ENCODE measurements around the gene MYOZ3. TPM values are rescaled to one million over a fixed set of nuclear protein-coding genes. Genes with fewer than 3 reads are reported as not detected.

MYOZ3 gene, protein sequence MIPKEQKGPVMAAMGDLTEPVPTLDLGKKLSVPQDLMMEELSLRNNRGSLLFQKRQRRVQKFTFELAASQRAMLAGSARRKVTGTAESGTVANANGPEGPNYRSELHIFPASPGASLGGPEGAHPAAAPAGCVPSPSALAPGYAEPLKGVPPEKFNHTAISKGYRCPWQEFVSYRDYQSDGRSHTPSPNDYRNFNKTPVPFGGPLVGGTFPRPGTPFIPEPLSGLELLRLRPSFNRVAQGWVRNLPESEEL
- 1.6 TPM for polyA plus RNA-seq (2013, experiment 1 of 4)
- 0.80 TPM for polyA plus RNA-seq (2013, experiment 2 of 4)
- polyA plus RNA-seq (2013, experiment 3 of 4) = 1.0 TPM
- polyA plus RNA-seq (2013, experiment 4 of 4) = 0.65 TPM

DNA sequence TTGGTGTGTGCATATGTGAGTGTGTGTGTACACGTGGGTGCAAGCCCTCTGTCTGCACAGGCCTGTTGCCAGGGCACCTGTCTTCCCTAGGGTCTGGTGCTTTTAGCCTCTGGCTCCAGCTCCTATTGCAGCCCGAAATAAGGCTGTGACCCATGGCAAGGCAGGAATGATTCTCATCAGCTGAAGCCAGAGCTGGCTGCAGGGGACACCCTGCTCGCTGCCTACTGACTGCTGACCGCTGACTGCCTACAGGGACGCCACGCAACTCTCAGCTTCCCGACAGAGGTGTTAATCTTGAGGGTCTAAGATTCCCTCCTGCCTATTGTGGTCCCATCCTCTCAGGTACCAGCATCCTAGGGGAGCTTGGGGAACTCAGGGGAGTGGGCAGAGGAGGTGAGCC lies at the start of gene MYOZ3:
MYOZ3 (plus strand) TSS at position 166 of the 400 bp plus-strand sequence. CDS start 1,691 bp downstream, outside the sequence.
- 58 to 71% methylated on average over 7 of the region's 7 CpGs for WGBS, 2 experiments

DNA sequence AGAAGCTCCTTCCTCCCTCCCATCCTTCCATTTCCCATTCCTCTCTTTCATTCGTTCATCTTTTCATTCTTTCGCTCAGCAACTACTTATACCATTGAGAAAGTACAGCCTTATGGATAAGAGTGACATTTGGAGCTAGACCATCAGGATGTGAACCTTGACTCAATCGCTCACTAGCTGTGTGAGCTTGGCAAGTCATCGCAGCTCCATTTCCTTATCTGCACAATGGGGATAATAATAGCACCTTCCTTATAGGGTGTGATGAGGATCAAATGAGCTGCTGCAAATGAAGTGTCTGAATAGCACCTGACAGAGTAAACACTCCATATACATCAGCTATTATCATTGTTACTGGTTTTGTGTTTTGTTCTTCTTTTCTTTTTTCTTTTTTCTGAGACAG lies 48.6 kb upstream of the MYOZ3 start:
- no peak overlapping the region for H3K4me3 ChIP-seq (ENCODE audit: insufficient read depth, low read depth, low read length)
- H3K27me3 ChIP-seq (ENCODE audit: control insufficient read depth, insufficient read depth, low read length, poor library complexity, severe bottlenecking) = no peaks in the 10 kb centered on the region
- 92 to 96% methylated on average over 4 of the region's 4 CpGs for WGBS, 2 experiments
- no peak overlapping the region for H3K27ac ChIP-seq (ENCODE audit: insufficient read depth, low read depth, low read length, poor library complexity, severe bottlenecking)
- H3K36me3 ChIP-seq (ENCODE audit: control insufficient read depth, insufficient read depth, low read length) = no peaks in the 10 kb centered on the region
- peaks cover 16% of the 10 kb centered on the region for H3K4me1 ChIP-seq (ENCODE audit: control insufficient read depth, insufficient read depth, low read length)
- H3K9me3 ChIP-seq (ENCODE audit: control insufficient read depth, low read length) = no peaks in the 10 kb centered on the region

More for the DNA sequence above, at the start of gene MYOZ3:
- H3K27me3 ChIP-seq (ENCODE audit: control insufficient read depth, insufficient read depth, low read length, poor library complexity, severe bottlenecking) = no peaks in the 10 kb centered on the region
- peaks cover 9% of the 10 kb centered on the region for H3K4me1 ChIP-seq (ENCODE audit: control insufficient read depth, insufficient read depth, low read length)
- H3K36me3 ChIP-seq (ENCODE audit: control insufficient read depth, insufficient read depth, low read length) = no peaks in the 10 kb centered on the region
- no peaks in the 10 kb centered on the region for H3K9me3 ChIP-seq (ENCODE audit: control insufficient read depth, low read length)
- H3K27ac ChIP-seq (ENCODE audit: insufficient read depth, low read depth, low read length, poor library complexity, severe bottlenecking) = no peak within 1 kb of the TSS
- H3K4me3 ChIP-seq (ENCODE audit: insufficient read depth, low read depth, low read length) = no peak within 1 kb of the TSS

DNA sequence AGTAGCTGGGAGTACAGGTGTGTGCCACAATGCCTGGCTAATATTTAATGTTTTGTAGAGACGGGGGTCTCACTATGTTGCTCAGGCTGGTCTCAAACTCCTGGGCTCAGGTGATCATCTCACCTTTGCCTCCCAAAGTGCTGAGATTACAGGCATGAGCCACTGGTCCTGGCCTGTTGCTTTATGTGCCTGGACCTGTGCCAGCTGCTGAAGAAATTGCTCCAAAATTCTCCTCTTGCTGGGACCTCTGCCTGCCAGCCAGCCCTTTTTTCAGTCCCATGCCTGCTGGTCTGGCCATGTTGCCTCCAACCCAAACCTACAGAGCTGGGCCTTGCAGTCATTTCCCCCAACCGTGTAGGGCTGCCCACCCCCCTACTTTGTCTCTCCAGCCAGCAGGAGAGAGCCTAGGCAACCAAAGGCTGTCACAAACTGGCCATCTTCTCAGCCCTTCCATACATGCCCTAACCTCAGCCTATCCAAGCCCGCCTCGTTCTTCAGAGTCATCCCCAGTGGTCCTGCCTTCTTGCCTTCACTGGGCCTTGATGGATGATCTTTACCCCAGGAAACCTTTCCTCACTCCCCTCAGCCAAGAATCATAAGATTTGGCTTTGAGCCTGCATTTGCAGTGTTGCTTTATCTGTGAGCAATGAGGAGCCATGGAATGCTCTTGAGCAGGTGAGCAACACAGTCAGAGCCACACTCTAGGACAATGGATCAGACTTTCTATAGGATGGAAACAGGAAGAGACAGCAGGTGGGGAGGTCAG lies 48.0 kb upstream of the MYOZ3 start:
- Histone ChIP-seq H3K9me3 (ENCODE audit: control insufficient read depth, low read length) (no peaks in the 10 kb centered on the region), H3K27me3 (ENCODE audit: control insufficient read depth, insufficient read depth, low read length, poor library complexity, severe bottlenecking) (no peaks in the 10 kb centered on the region), H3K4me1 (ENCODE audit: control insufficient read depth, insufficient read depth, low read length) (peaks cover 16% of the 10 kb centered on the region), H3K27ac (ENCODE audit: insufficient read depth, low read depth, low read length, poor library complexity, severe bottlenecking) (no peak overlapping the region), H3K4me3 (ENCODE audit: insufficient read depth, low read depth, low read length) (no peak overlapping the region), H3K36me3 (ENCODE audit: control insufficient read depth, insufficient read depth, low read length) (no peaks in the 10 kb centered on the region)
- WGBS, 2 experiments = 88 to 89% methylated on average over 4 of the region's 4 CpGs

DNA sequence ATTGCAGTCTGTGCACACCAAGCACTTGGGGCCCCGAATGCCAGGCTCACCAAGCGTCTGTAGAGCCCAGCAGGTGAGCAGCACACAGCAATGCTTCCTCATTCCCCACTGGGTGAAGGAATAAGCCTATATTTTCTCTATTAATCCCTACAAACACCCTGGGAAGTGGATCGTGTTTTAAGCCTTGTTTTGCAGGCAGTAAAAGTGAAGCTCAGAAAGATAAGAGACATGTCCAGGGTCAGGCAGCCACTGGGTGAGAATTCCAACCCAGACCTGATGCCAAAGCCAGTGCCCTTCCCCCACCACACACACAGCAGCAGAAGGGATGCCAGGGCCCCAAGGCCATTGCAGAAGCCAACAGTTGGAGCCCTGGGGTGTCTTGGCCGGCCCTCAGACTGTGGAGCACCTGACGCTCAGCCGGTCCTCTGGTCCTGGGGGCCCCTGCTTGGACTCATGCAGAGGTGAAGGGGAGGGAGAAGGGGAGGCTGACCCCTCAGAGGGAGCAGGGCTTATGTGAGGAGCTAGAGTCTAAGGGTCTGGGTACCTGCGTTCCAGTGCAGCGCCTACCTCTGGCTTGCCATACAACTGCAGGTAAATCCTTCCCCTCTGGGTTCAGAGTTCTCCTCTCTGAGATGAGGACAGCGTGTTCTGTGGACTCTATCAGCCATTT lies 46.9 kb upstream of the MYOZ3 start:
- WGBS, 2 experiments = 77 to 81% methylated on average over 9 of the region's 9 CpGs

DNA sequence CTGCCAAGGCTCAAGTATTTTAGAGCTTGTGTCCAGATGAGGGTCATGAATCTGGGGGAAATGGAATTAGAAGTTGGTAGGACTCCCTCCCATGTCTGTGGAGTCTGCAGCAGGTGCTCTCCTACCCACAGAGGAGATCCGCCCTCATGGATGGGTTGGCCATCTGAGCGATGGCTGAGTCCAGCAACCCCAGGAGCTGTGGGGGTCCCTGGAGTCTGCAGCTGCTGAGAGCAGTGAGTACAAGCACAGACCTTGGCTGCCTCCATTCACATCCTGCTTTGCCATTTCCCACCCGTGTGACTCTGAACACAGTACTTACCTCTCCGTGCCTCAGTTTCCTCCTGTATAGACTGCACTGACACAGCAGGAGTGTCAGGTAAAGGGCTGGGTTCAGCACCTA lies 46.4 kb upstream of the MYOZ3 start:
- H3K4me3 ChIP-seq (ENCODE audit: insufficient read depth, low read depth, low read length) = no peak overlapping the region
- WGBS, 2 experiments = 91 to 92% methylated on average over 4 of the region's 4 CpGs
- H3K27ac ChIP-seq (ENCODE audit: insufficient read depth, low read depth, low read length, poor library complexity, severe bottlenecking) = no peak overlapping the region
- H3K9me3 ChIP-seq (ENCODE audit: control insufficient read depth, low read length) = no peaks in the 10 kb centered on the region
- H3K27me3 ChIP-seq (ENCODE audit: control insufficient read depth, insufficient read depth, low read length, poor library complexity, severe bottlenecking) = no peaks in the 10 kb centered on the region
- H3K4me1 ChIP-seq (ENCODE audit: control insufficient read depth, insufficient read depth, low read length) = peaks cover 21% of the 10 kb centered on the region
- no peaks in the 10 kb centered on the region for H3K36me3 ChIP-seq (ENCODE audit: control insufficient read depth, insufficient read depth, low read length)

More for the DNA sequence above, 46.9 kb upstream of the MYOZ3 start:
- no peaks in the 10 kb centered on the region for H3K9me3 ChIP-seq (ENCODE audit: control insufficient read depth, low read length)
- no peak overlapping the region for H3K27ac ChIP-seq (ENCODE audit: insufficient read depth, low read depth, low read length, poor library complexity, severe bottlenecking)
- peaks cover 16% of the 10 kb centered on the region for H3K4me1 ChIP-seq (ENCODE audit: control insufficient read depth, insufficient read depth, low read length)
- no peaks in the 10 kb centered on the region for H3K36me3 ChIP-seq (ENCODE audit: control insufficient read depth, insufficient read depth, low read length)
- H3K4me3 ChIP-seq (ENCODE audit: insufficient read depth, low read depth, low read length) = no peak overlapping the region
- H3K27me3 ChIP-seq (ENCODE audit: control insufficient read depth, insufficient read depth, low read length, poor library complexity, severe bottlenecking) = no peaks in the 10 kb centered on the region

DNA sequence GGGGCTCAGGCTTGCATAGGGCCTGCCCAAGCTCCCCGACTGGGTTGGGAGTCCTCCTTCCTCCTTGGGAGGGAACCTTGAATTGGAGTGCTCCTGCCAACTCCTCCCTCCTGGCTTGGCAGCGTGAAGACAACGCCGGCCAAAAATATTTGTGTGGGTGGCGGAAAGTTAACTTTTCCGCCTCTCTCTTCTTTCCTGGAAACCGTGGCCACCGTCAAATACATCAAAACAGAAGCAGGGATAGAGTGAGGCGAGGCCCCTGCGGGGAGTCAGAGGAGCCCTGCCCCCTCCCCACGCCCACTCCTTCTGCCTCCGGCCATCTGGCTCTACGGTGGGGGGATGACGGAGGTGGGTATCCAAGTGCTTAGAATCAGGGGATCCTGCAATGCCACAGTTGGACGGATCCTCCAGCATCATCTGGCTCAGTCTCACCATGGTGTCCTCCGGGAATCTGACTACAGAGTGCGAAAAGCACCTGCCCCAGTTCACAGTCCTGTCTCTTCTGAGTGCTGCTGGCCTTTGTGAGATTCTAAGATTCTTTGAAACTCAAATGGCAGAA lies 45.8 kb upstream of the MYOZ3 start:
- no peak overlapping the region for H3K27ac ChIP-seq (ENCODE audit: insufficient read depth, low read depth, low read length, poor library complexity, severe bottlenecking)
- H3K9me3 ChIP-seq (ENCODE audit: control insufficient read depth, low read length) = no peaks in the 10 kb centered on the region
- H3K4me1 ChIP-seq (ENCODE audit: control insufficient read depth, insufficient read depth, low read length) = peaks cover 23% of the 10 kb centered on the region
- 42 to 52% methylated on average over 17 of the region's 17 CpGs for WGBS, 2 experiments
- H3K36me3 ChIP-seq (ENCODE audit: control insufficient read depth, insufficient read depth, low read length) = no peaks in the 10 kb centered on the region
- H3K27me3 ChIP-seq (ENCODE audit: control insufficient read depth, insufficient read depth, low read length, poor library complexity, severe bottlenecking) = no peaks in the 10 kb centered on the region
- H3K4me3 ChIP-seq (ENCODE audit: insufficient read depth, low read depth, low read length) = no peak overlapping the region

DNA sequence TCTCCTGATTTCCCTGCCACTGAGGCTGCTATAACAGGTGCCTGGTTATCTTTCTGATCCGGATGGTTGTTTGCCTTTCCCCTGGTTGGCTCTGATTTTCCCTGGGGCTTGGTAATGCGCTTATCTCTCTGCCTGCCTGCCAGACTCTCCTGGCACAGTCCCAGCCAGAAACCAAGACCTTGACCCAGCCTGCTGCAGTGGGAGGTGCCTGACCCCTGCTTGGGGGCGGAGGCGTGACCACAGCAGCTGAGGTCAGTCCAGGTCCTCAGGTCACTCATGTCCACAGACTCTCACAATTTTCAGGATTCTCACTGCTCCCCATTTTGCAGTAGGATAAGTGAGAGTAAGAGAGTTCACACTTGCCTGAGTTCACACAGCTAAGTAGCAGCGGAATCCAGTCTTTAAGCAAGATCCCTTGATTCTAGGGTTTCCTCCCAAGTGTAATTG lies 45.0 kb upstream of the MYOZ3 start:
- no peaks in the 10 kb centered on the region for H3K9me3 ChIP-seq (ENCODE audit: control insufficient read depth, low read length)
- peaks cover 23% of the 10 kb centered on the region for H3K4me1 ChIP-seq (ENCODE audit: control insufficient read depth, insufficient read depth, low read length)
- H3K4me3 ChIP-seq (ENCODE audit: insufficient read depth, low read depth, low read length) = no peak overlapping the region
- 88 to 92% methylated on average over 5 of the region's 5 CpGs for WGBS, 2 experiments
- H3K36me3 ChIP-seq (ENCODE audit: control insufficient read depth, insufficient read depth, low read length) = no peaks in the 10 kb centered on the region
- no peak overlapping the region for H3K27ac ChIP-seq (ENCODE audit: insufficient read depth, low read depth, low read length, poor library complexity, severe bottlenecking)
- H3K27me3 ChIP-seq (ENCODE audit: control insufficient read depth, insufficient read depth, low read length, poor library complexity, severe bottlenecking) = no peaks in the 10 kb centered on the region

DNA sequence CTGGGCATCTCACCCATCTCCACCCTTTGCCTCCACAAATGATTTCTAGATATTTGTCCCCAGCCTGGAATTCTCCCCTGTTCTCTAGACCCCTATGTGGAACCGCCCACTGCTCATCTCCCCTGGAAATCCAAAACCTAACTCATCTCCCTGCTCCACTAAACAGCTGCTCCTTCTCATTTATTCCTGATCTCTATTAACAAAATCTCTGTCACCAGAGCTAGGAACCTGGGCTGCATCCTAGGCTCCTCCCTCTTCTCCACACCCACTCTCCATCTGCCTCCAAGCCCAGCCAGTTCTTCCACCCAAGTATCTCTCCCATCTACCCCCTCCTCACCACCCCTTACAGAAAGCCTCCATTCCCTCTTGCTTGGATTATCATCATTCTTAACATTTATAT lies 44.5 kb upstream of the MYOZ3 start:
- WGBS, 2 experiments = 86 to 91% methylated on average over 1 of the region's 1 CpG
- H3K4me3 ChIP-seq (ENCODE audit: insufficient read depth, low read depth, low read length) = no peak overlapping the region
- no peaks in the 10 kb centered on the region for H3K36me3 ChIP-seq (ENCODE audit: control insufficient read depth, insufficient read depth, low read length)
- H3K4me1 ChIP-seq (ENCODE audit: control insufficient read depth, insufficient read depth, low read length) = peaks cover 23% of the 10 kb centered on the region
- no peaks in the 10 kb centered on the region for H3K27me3 ChIP-seq (ENCODE audit: control insufficient read depth, insufficient read depth, low read length, poor library complexity, severe bottlenecking)
- H3K27ac ChIP-seq (ENCODE audit: insufficient read depth, low read depth, low read length, poor library complexity, severe bottlenecking) = no peak overlapping the region
- no peaks in the 10 kb centered on the region for H3K9me3 ChIP-seq (ENCODE audit: control insufficient read depth, low read length)

DNA sequence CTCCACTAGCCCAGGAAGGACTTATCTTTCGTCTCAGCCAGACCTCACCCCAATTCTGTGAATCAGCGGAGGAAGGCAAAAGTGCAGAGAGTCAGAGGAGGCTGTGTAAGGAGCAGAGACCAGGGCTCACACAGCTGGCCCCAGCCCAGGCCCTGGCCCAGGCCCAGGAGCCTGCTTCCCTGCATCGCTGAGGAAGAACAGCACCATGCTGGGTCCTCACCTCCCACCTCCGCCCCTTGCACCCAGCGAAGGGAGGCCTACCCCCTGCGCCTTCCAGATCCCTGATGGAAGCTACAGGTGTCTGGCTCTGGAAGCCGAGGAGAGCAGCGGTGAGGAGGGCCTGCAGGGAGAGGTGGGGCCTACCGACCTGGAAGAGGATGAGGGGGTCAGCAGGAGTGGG lies 42.9 kb upstream of the MYOZ3 start:
- Histone ChIP-seq H3K36me3 (ENCODE audit: control insufficient read depth, insufficient read depth, low read length) (no peaks in the 10 kb centered on the region), H3K4me1 (ENCODE audit: control insufficient read depth, insufficient read depth, low read length) (peaks cover 31% of the 10 kb centered on the region), H3K9me3 (ENCODE audit: control insufficient read depth, low read length) (no peaks in the 10 kb centered on the region), H3K27ac (ENCODE audit: insufficient read depth, low read depth, low read length, poor library complexity, severe bottlenecking) (no peak overlapping the region), H3K4me3 (ENCODE audit: insufficient read depth, low read depth, low read length) (no peak overlapping the region), H3K27me3 (ENCODE audit: control insufficient read depth, insufficient read depth, low read length, poor library complexity, severe bottlenecking) (no peaks in the 10 kb centered on the region)
- 84 to 87% methylated on average over 9 of the region's 9 CpGs for WGBS, 2 experiments
